ENCODE data around the gene CEND1.

Gene CEND1

GRCh38 chr11:799641-800316 is 9.9 kb upstream of the CEND1 start:
- TF ChIP-seq ZNF274 (IDR thresholded peaks at IDR 0.05; ENCODE audit: low read depth, low read length): no peak
- no peak overlapping the region for H3K4me3 ChIP-seq (ENCODE audit: low read length)

GRCh38 chr11:798093-798713 is 8.3 kb upstream of the CEND1 start, which contains the start of gene SLC25A22:
TSS of gene SLC25A22 (minus strand) at chr11:798281. CDS start at chr11:795006, 3,275 bp downstream.
- TF ChIP-seq ZNF274 (IDR thresholded peaks at IDR 0.05; ENCODE audit: low read depth, low read length): no peak
- peak within 1 kb of the TSS; percentile 67 for H3K4me3 ChIP-seq (ENCODE audit: low read length)

- no peak for TF ChIP-seq ZNF274 (IDR thresholded peaks at IDR 0.05; ENCODE audit: low read depth, low read length)
- peak overlapping the region; percentile 67 for H3K4me3 ChIP-seq (ENCODE audit: low read length)
Observed at GRCh38 chr11:797296-798092, 7.6 kb upstream of the CEND1 start.

GRCh38 chr11:796565-797295 is 6.8 kb upstream of the CEND1 start:
- H3K4me3 ChIP-seq (ENCODE audit: low read length): peak overlapping the region; percentile 67; the same call in 1 of the 2 replicates
- no peak for TF ChIP-seq ZNF274 (IDR thresholded peaks at IDR 0.05; ENCODE audit: low read depth, low read length)

GRCh38 chr11:795634-796564 is 6.0 kb upstream of the CEND1 start:
- H3K4me3 ChIP-seq (ENCODE audit: low read length): peak overlapping the region; percentile 87
- TF ChIP-seq ZNF274 (IDR thresholded peaks at IDR 0.05; ENCODE audit: low read depth, low read length): no peak

GRCh38 chr11:794766-795633 is 5.1 kb upstream of the CEND1 start:
- H3K4me3 ChIP-seq (ENCODE audit: low read length): peak overlapping the region; percentile 87; the same call in 1 of the 2 replicates
- TF ChIP-seq ZNF274 (IDR thresholded peaks at IDR 0.05; ENCODE audit: low read depth, low read length): no peak

DNA sequence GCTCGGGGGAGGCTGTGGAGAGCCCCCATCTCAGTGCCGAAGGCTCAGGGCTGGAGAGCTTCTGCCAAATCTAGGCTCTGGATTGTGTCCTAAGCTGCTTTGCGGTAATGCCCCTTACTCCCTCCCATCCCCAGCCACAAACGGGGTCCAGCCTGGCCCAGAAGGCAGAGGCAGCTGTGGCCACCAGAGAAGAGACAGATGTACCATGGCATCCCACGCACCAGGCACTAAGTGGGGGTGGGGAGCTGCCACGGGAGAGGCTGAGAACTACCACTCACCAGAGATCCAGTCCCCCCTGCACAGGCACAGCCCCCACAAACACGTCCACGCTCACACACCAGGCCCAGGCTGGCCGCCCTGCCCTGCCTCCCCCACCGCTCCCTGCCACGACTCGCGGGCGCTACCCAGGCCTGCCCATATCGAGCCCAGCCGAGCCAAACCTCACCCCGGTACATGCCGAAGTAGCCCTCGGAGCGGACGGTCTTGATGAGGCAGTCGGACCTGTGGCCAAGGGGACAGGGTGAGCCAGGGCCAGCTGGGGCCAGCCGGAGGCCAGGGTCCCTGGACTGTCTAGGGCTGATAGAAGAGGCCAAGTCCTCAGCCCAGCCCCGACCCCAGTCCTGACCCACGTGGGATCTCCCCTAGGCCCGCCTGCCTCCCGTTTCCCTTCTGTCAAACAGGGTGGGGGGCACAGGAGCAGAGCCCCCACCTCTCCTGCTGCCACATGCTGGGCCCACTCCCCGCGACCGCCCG is 4.3 kb upstream of the CEND1 start:
- H3K4me3 ChIP-seq (ENCODE audit: low read length): no peak overlapping the region
- TF ChIP-seq ZNF274 (IDR thresholded peaks at IDR 0.05; ENCODE audit: low read depth, low read length): no peak

GRCh38 chr11:793556-793955 is 3.7 kb upstream of the CEND1 start:
- no peak for TF ChIP-seq ZNF274 (IDR thresholded peaks at IDR 0.05; ENCODE audit: low read depth, low read length)
- H3K4me3 ChIP-seq (ENCODE audit: low read length): no peak overlapping the region

GRCh38 chr11:792873-793272 is 3.0 kb upstream of the CEND1 start:
- no peak overlapping the region for H3K4me3 ChIP-seq (ENCODE audit: low read length)
- no peak for TF ChIP-seq ZNF274 (IDR thresholded peaks at IDR 0.05; ENCODE audit: low read depth, low read length)

DNA sequence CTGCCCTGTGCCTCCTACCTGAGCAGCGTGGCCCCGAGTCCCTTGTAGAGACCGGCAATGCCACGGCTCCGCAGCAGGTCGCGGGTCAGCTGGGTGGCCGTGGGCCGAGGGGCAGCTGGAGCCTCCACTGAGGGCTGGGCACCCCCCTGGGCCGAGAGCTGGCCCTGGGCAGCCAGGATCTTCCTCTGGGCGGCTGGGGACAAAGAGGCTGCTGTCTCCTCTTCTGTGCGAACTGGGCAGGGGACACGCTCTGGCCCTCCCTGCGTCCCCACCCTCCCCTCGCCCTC is 2.6 kb upstream of the CEND1 start:
- no peak for TF ChIP-seq ZNF274 (IDR thresholded peaks at IDR 0.05; ENCODE audit: low read depth, low read length)
- no peak overlapping the region for H3K4me3 ChIP-seq (ENCODE audit: low read length)

GRCh38 chr11:791658-792534 is 2.0 kb upstream of the CEND1 start:
- TF ChIP-seq ZNF274 (IDR thresholded peaks at IDR 0.05; ENCODE audit: low read depth, low read length): no peak
- no peak overlapping the region for H3K4me3 ChIP-seq (ENCODE audit: low read length)

All from GM08714 (cell line).